GM18858 (cell line): ENCODE results near the gene KLK11.

Experiments used
- ATAC-seq: cut with Tn5 transposase; IDR thresholded peaks from one replicate; pipeline ENCODE4 v1.9.1; 2021; ENCODE audit not compliant: unreplicated experiment

The KLK11 gene

DNA sequence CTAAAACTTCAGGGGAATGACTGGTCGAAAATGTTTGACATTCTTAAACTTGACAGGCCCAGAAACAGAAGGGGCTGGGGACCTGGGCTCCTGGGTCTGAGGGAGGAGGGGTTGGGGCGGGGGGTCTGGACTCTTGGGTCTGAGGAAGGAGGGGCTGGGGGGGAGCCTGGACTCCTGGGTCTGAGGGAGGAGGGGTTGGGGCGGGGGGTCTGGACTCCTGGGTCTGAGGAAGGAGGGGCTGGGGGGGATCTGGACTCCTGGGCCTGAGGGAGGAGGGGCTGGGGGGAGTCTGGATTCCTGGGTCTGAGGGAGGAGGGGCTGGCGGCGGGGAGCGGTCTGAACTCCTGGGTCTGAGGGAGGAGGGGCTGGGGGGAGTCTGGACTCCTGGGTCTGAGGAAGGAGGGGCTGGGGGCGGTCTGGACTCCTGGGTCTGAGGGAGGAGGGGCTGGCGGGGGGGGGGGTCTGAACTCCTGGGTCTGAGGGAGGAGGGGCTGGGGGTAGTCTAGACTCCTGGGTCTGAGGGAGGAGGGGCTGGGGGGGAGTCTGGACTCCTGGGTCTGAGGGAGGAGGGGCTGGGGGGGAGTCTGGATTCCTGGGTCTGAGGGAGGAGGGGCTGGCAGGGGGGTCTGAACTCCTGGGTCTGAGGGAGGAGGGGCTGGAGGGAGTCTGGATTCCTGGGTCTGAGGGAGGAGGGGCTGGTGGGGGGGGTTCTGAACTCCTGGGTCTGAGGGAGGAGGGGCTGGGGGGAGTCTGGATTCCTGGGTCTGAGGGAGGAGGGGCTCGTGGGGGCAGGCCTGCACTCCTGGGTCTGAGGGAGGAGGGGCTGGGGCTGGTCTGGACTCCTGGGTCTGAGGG is 51.5 kb downstream of the KLK11 start:
- ATAC-seq = no peak

DNA sequence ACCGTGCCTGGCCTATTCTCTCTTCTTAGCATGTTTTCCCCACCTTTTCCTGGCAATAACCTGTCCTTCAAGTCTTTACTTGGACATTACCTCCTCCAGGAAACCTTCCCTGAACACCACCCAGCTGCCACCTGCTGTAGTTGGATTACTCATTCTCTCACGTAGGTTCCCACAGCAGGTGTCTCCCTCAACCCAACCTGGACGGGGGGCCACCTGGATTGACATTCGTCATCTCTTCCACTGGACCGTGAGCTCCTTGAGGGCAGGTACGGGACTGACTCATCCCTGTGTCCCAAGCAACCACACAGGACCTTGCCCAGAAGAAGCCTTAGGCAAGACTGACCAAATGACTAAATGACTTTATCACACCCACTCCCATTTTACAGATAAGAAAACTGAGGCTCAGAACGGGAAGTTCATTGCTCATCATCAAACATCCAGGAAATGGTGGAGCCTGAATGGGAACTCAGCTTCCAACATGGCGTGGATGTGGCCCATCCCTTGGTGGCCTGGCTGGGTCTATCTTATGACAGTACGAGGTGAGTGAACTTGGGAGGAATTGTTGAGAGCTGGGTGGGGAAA is 53.5 kb downstream of the KLK11 start:
- ATAC-seq = no peak
